IMR-90 (cell line): Measurements from ENCODE around the gene HSPA9. TPM values are rescaled to one million over a fixed set of nuclear protein-coding genes. Genes with fewer than 3 reads are reported as not detected.

ENCODE experiments used
- ATAC-seq: fragments of 200-7000 bp; cut with Tn5 transposase; 2 replicates; pipeline ENCODE4 v1.9.1; 2020; ENCODE audit warnings: low read depth, mild to moderate bottlenecking, moderate library complexity
- BruUV-seq: library from RNA; stranded (reverse); fragments of 400-500 nt; replicated peaks from 2 replicates; lab custom pipeline; 2021; lab: Mats Ljungman, UMichigan
- CTCF ChIA-PET: fragments of 300-600 bp; formaldehyde crosslinking; extraction: SDS; loops from one replicate; lab custom pipeline; 2021; ENCODE audit warnings: antibody characterized with exemption; lab: Yijun Ruan, JAX
- POLR2A ChIA-PET: fragments of 300-600 bp; sonication (Branson Sonifier 250); formaldehyde crosslinking; loops from one replicate; lab custom pipeline; 2022; ENCODE audit warnings: antibody characterized with exemption; ENCODE audit not compliant: unreplicated experiment; lab: Charles Lee
- DNase-seq: peaks from one replicate; pipeline ENCODE4 v3.0.0; 2013
- H2AFZ ChIP-seq: replicated peaks from 2 replicates; pipeline ENCODE3; 2013; ENCODE audit warnings: low read length, mild to moderate bottlenecking; ENCODE audit not compliant: poor library complexity
- H2AK5ac ChIP-seq: 2 replicates; pipeline ENCODE4 v1.6.1; 2013; ENCODE audit warnings: low read depth, low read length, inconsistent platforms
- H2AK9ac ChIP-seq: replicated peaks from 2 replicates; pipeline ENCODE3; 2013; ENCODE audit warnings: mild to moderate bottlenecking, low read depth, low read length, moderate library complexity; ENCODE audit not compliant: poor library complexity
- H2BK120ac ChIP-seq: 2 replicates; pipeline ENCODE4 v1.6.1; 2013; ENCODE audit warnings: low read depth, low read length, inconsistent platforms
- H2BK15ac ChIP-seq: 3 replicates; pipeline ENCODE4 v1.6.1; 2013; ENCODE audit warnings: low read depth, low read length, inconsistent platforms
- H2BK20ac ChIP-seq: 2 replicates; pipeline ENCODE4 v1.6.1; 2013; ENCODE audit warnings: low read depth, mild to moderate bottlenecking, inconsistent platforms, low read length, moderate library complexity
- H2BK5ac ChIP-seq: 2 replicates; pipeline ENCODE4 v1.6.1; 2013; ENCODE audit warnings: mild to moderate bottlenecking, low read depth, low read length, inconsistent platforms; ENCODE audit not compliant: poor library complexity, severe bottlenecking
- H3K14ac ChIP-seq: replicated peaks from 2 replicates; pipeline ENCODE4 v1.6.1; 2013; ENCODE audit warnings: low read depth, low read length, inconsistent platforms
- H3K18ac ChIP-seq: 2 replicates; pipeline ENCODE4 v1.6.1; 2013; ENCODE audit warnings: low read depth, low read length, control low read depth
- H3K23ac ChIP-seq: 2 replicates; pipeline ENCODE4 v1.6.1; 2013; ENCODE audit warnings: low read depth, low read length, inconsistent platforms
- H3K27ac ChIP-seq: 2 replicates; pipeline ENCODE4 v1.5.1; 2013; ENCODE audit warnings: mild to moderate bottlenecking, control low read depth, low read length; ENCODE audit not compliant: insufficient read depth
- H3K27me3 ChIP-seq: 2 replicates; pipeline ENCODE4 v1.6.1; 2013; ENCODE audit warnings: low read length; ENCODE audit not compliant: control insufficient read depth, insufficient read depth
- H3K36me3 ChIP-seq: 2 replicates; pipeline ENCODE4 v1.6.1; 2013; ENCODE audit warnings: low read length, mixed read lengths; ENCODE audit not compliant: control insufficient read depth, insufficient read depth
- H3K4ac ChIP-seq: 2 replicates; pipeline ENCODE4 v1.6.1; 2013; ENCODE audit warnings: low read depth, low read length, inconsistent platforms
- H3K4me1 ChIP-seq: 2 replicates; pipeline ENCODE4 v1.6.1; 2013; ENCODE audit warnings: low read length, mixed read lengths; ENCODE audit not compliant: control insufficient read depth, insufficient read depth
- H3K4me2 ChIP-seq: 2 replicates; pipeline ENCODE4 v1.6.1; 2013; ENCODE audit warnings: low read depth, mild to moderate bottlenecking, control low read depth, low read length, moderate library complexity
- H3K4me3 ChIP-seq: 2 replicates; pipeline ENCODE4 v1.5.1; 2013; ENCODE audit warnings: low read depth, mild to moderate bottlenecking, control low read depth, low read length, moderate library complexity; ENCODE audit not compliant: insufficient read depth
- H3K56ac ChIP-seq: 2 replicates; pipeline ENCODE4 v1.6.1; 2013; ENCODE audit warnings: low read length, inconsistent platforms; ENCODE audit not compliant: insufficient read depth; ENCODE audit errors: extremely low read depth
- H3K79me1 ChIP-seq, 2 experiments: 2 replicates each; pipeline ENCODE4 v1.6.1; 2013; ENCODE audit warnings: low read length in 2 of 2, inconsistent platforms in 1 of 2, low read depth in 1 of 2
- H3K9ac ChIP-seq: 2 replicates; pipeline ENCODE4 v1.6.1; 2013; ENCODE audit warnings: low read depth, low read length, control low read depth
- H3K9me1 ChIP-seq: 2 replicates; pipeline ENCODE4 v1.6.1; 2013; ENCODE audit warnings: low read length, inconsistent platforms; ENCODE audit not compliant: insufficient read depth
- H3K9me3 ChIP-seq: 2 replicates; pipeline ENCODE4 v1.6.1; 2013; ENCODE audit warnings: low read length; ENCODE audit not compliant: control insufficient read depth, insufficient read depth
- H4K20me1 ChIP-seq: 2 replicates; pipeline ENCODE4 v1.6.1; 2013; ENCODE audit warnings: low read length, inconsistent platforms; ENCODE audit not compliant: insufficient read depth
- H4K5ac ChIP-seq: 2 replicates; pipeline ENCODE4 v1.6.1; 2013; ENCODE audit warnings: mild to moderate bottlenecking, low read depth, low read length, control low read depth
- H4K8ac ChIP-seq, 2 experiments: 2 replicates each; pipeline ENCODE4 v1.6.1; 2013; ENCODE audit warnings: low read depth in 2 of 2, low read length in 2 of 2, control low read depth in 1 of 2, inconsistent platforms in 1 of 2
- H4K91ac ChIP-seq: 2 replicates; pipeline ENCODE4 v1.6.1; 2013; ENCODE audit warnings: low read depth, low read length, inconsistent platforms; ENCODE audit not compliant: insufficient read depth
- CEBPB ChIP-seq: IDR thresholded peaks from 2 replicates; pipeline ENCODE4 v1.6.1; 2012; ENCODE audit warnings: low read depth, low read length, improper control_type of control experiment
- MAFK ChIP-seq: IDR thresholded peaks from 2 replicates; pipeline ENCODE4 v1.6.1; 2012; ENCODE audit warnings: low read depth, low read length, improper control_type of control experiment
- NFE2L2 ChIP-seq: fragments of 150-350 bp; IDR thresholded peaks from 2 replicates; pipeline ENCODE4 v1.6.1; 2016; ENCODE audit warnings: low read depth, mild to moderate bottlenecking, low read length
- WGBS, 2 experiments: methylation state at CpG; one replicate each; pipeline versions ENCODE4 v1.1.5 to v1.1.7; 2013; ENCODE audit warnings: missing lambda C conversion rate in 2 of 2; ENCODE audit not compliant: insufficient read length in 1 of 2; ENCODE audit errors: extremely low coverage in 2 of 2; 5-methylcytosine and 5-hydroxymethylcytosine counted together
- dilution Hi-C: fragments of 300-500 bp; cut with HindIII; formaldehyde crosslinking; loops from one replicate; pipeline ENCODE4 v1.14.3; 2018; ENCODE audit warnings: low sequenced_read_pairs; ENCODE audit not compliant: unreplicated experiment
- in situ Hi-C: fragments of 300-500 bp; cut with MboI; formaldehyde crosslinking; loops from 3 replicates; pipeline ENCODE4 v1.14.3; 2019; ENCODE audit warnings: low sequenced_read_pairs, inconsistent platforms, mixed read lengths
- intact Hi-C: fragments of 100-400 bp; cut with micrococcal nuclease; formaldehyde crosslinking; loops from 2 replicates; pipeline ENCODE4 v1.10.0; 2022
- polyA plus RNA-seq, 3 experiments: library from polyadenylated mRNA; depleted of rRNA; stranded (reverse); fragments of >200 nt; gene quantifications; 2 replicates each; pipeline ENCODE4 v1.2.3, GENCODE V29; 2012; ENCODE audit warnings: low replicate concordance in 1 of 3
- total RNA-seq: library from RNA; depleted of rRNA; stranded (reverse); fragments of >200 nt; gene quantifications from 2 replicates; pipeline ENCODE4 v1.2.3, GENCODE V29; 2012
- TF ChIP-seq, protein P1 (sequence below): fragments of 150-350 bp; IDR thresholded peaks from 2 replicates; pipeline ENCODE4 v1.6.1; 2017; ENCODE audit warnings: mild to moderate bottlenecking, antibody characterized with exemption, low read length, low read depth
- TF ChIP-seq, protein P2 (sequence below): conservative IDR thresholded peaks from 2 replicates; pipeline ENCODE4 v1.5.1; 2012; ENCODE audit warnings: mild to moderate bottlenecking, low read depth, low read length, improper control_type of control experiment

The HSPA9 gene
- total and polyA plus RNA-seq, 2 of the 4 experiments (the other 2 are of a cell fraction) = 157 to 472 TPM

DNA sequence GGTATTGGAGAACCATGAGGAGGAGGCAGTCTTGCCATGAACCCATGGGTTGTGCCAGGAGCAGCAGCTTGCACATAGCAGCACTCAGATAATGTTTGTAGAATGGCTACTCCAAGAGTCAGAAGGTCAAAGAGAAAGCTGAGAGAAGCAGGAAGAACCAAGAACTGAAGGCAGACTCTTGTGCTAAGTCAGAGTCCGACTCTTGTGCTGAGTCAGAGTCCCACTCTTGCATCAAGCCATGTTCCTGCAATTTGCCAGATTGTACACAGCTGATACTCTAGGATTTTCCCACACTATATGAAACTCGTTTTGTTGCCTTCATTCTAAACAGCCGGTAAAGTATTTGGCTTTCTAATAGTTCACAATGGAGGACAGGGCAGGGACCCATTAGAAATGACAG, 26.2 kb upstream of the HSPA9 start:
- Histone ChIP-seq H4K20me1 (no peaks in the 10 kb centered on the region), H4K8ac (no peak overlapping the region), H3K9ac (no peak overlapping the region), H3K4me3 (no peak overlapping the region), H3K23ac (no peak overlapping the region), H2BK20ac (no peak overlapping the region), H3K27ac (no peak overlapping the region), H3K9me3 (no peaks in the 10 kb centered on the region), H4K5ac (no peak overlapping the region), H3K79me1 (no peaks in the 10 kb centered on the region), H2BK15ac (no peak overlapping the region), H3K36me3 (no peaks in the 10 kb centered on the region), H2BK120ac (no peak overlapping the region), H3K4me2 (no peak overlapping the region), H2AK5ac (no peak overlapping the region), H3K4me1 (peaks cover 2% of the 10 kb centered on the region; the same call in 1 of the 2 replicates), H2BK5ac (no peak overlapping the region), H3K4ac (no peak overlapping the region), H2AFZ (peak overlapping the region; percentile 3), H3K18ac (no peak overlapping the region; the same call in 1 of the 2 replicates), H4K91ac (no peak overlapping the region), H2AK9ac (no peak overlapping the region), H3K14ac (no peak overlapping the region), H3K56ac (no peak overlapping the region), H3K9me1 (no peaks in the 10 kb centered on the region), H3K27me3 (peaks cover 35% of the 10 kb centered on the region)
- DNase-seq (peak; percentile 90), ATAC-seq (peak; percentile 96)
- ChIA-PET POLR2A (no interaction called here), CTCF (no interaction called here)
- intact Hi-C loops (no loop called here), dilution Hi-C loops (no loop called here), in situ Hi-C loops (no loop called here)
- no TSS peak for BruUV-seq
- peak; percentile 78 for TF ChIP-seq MAFK
- TF ChIP-seq CEBPB = peak; percentile 84; the same call in 1 of the 2 replicates
- TF ChIP-seq, protein P1, sequence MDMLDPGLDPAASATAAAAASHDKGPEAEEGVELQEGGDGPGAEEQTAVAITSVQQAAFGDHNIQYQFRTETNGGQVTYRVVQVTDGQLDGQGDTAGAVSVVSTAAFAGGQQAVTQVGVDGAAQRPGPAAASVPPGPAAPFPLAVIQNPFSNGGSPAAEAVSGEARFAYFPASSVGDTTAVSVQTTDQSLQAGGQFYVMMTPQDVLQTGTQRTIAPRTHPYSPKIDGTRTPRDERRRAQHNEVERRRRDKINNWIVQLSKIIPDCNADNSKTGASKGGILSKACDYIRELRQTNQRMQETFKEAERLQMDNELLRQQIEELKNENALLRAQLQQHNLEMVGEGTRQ = no peak
- TF ChIP-seq, protein P2, sequence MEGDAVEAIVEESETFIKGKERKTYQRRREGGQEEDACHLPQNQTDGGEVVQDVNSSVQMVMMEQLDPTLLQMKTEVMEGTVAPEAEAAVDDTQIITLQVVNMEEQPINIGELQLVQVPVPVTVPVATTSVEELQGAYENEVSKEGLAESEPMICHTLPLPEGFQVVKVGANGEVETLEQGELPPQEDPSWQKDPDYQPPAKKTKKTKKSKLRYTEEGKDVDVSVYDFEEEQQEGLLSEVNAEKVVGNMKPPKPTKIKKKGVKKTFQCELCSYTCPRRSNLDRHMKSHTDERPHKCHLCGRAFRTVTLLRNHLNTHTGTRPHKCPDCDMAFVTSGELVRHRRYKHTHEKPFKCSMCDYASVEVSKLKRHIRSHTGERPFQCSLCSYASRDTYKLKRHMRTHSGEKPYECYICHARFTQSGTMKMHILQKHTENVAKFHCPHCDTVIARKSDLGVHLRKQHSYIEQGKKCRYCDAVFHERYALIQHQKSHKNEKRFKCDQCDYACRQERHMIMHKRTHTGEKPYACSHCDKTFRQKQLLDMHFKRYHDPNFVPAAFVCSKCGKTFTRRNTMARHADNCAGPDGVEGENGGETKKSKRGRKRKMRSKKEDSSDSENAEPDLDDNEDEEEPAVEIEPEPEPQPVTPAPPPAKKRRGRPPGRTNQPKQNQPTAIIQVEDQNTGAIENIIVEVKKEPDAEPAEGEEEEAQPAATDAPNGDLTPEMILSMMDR = no peak
- peak; percentile 84 for TF ChIP-seq NFE2L2
- no CpG with 5 or more reads among the region's 3 CpGs for WGBS, 2 experiments
